GM21619 (cell line): Measurements from ENCODE around the gene AMN1.
"Not testable (repeated sequence)": the region's sequence is repeated elsewhere in the genome, so short reads cannot be mapped to it uniquely, and the experiment has no call there.

ENCODE experiments used
- ATAC-seq: cut with Tn5 transposase; IDR thresholded peaks from one replicate; pipeline ENCODE4 v1.9.1; 2021; ENCODE audit not compliant: unreplicated experiment

AMN1 gene

DNA sequence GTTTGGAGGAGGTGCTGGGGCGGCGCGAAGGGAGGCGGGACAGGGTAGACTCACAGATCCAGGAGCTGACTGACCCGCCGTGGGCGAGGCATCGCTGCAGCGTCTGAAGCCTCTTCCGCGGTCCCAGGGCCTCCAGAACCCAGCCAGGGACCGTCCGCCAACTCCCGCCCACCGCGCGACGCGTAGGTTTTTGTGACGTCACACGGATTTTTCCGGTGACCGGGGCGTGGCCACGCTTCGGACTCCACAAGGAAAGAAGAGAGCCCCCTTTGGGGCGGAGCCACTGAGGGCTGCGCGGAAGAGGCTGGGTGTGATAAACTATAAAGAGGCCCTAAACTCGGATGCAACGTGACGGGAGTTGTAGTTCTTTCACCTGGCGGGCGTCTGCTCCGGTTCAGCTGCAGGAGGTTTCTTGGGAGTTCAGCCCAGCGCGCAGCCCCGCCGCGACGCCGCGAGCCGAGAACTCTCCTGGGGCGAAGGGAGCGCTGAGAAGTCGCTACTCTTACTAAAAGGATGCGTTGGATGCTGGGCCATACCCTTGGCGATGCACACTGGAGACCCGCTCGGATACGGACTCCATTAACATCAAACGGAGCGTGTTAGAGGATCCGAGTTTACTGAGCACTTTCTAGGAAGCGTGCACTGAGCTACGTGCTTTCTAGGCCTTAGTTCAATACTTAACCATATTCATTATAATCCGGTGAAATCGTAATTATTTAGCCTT, at the start of gene AMN1:
Gene AMN1 (minus strand): TSS at position 105 of the 724 bp plus-strand sequence. CDS start 13 bp downstream, at position 92.
- peak; percentile 93 for ATAC-seq

DNA sequence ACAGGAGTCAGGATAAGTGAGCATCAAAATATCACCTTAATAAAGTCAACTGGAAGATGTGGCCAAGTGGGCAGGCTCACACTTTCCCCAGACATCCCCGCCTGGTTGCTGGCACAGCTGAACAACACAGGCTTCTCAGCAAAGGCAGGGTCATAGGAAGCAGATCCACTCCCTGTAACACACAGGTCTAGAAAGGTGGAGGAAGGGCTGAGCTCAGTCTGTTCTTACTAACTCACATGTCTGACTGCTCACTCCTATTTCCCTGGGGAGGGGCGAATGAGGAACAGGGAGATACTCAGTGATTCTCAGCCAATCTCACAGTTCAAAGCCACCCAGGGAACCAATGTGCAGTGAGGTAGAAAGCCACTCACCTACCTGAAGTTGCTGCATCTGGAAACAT, 45.0 kb upstream of the AMN1 start:
- peak; percentile 61 for ATAC-seq

DNA sequence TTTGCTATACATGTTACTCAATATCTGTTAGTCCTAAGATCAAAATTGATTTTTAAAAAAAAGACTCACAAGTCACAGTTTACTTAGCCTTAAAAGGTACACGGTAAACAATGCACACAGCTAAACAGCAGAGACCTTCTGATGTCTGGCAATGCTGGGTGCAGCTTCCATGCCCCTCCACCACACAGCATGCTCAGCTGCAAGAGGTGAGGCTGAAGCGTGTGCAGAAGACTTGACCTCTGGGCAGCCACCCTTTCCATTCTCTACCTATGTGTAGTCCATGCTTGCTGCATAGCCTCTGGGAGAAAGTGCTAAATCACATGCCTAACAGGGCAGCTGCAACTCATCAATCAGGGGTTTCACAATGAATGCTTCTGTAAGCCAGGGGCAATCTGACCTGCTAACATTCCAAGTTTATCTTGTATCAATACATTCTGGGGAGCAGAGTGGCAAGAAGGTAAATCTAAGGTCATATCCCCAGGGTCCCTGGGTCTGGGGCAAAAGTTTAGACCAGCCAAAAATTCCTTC, 44.5 kb upstream of the AMN1 start:
- ATAC-seq: no peak

DNA sequence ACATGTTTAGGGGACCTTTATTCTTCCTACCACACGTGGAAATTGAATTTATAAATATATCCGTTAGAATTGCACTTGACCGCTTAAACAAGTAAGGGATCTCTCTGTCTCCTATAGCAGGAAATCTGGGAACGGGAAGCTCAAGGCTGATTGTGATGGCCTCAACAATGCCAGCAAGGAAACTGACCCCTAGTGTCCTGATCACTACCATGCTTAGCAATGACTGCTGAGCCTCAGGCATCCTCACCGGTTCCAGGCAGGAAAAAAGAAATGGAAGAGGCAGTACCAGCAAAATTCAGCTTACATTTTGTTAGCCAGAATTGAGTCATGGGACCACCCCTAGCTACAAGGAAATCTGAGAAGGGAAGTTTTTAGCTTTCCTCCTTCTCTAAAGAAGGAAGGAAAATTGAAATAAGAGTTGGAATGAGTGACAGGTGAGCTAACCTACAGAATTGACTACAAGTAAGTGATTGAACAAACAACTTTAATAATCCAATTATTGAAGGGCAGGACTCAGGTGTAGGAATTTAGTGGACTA, 43.9 kb upstream of the AMN1 start:
- ATAC-seq: no peak

DNA sequence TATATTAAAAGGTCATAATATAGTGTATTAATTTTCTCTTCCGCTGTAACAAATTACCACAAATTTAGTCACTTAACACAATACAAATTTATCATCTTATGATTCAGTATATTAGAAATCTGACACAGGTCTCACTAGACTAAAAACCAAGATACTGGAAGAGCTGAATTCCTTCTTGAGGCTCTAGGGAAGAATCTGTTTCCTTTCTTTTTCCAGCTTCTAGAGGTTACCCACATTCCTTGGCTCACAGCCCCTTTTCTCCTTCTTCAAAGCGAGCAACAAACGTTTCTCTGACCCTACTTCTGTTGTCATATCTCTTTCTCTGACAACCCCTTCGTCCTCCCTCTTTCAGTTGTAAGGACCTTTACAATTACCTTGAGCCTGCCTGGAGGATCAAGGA, 43.4 kb upstream of the AMN1 start:
- no peak for ATAC-seq

DNA sequence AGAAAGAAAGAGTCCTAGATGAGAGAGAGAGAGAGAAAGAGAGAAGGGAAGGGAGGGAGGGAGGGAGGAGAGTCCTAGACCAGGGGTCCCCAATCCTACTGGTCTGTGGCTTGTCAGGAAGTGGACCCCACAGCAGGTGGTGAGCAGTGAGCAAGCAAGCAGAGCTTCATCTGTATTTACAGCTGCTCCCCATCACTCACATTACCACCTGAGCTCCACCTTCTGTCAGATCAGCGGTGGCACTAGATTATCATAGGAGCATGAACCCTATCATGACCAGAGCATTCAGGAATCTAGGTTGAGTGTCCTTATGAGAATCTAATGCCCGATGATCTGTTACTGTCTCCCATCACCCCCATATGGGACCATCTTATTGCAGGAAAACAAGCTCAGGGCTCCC, 39.2 kb upstream of the AMN1 start:
- ATAC-seq: no peak

DNA sequence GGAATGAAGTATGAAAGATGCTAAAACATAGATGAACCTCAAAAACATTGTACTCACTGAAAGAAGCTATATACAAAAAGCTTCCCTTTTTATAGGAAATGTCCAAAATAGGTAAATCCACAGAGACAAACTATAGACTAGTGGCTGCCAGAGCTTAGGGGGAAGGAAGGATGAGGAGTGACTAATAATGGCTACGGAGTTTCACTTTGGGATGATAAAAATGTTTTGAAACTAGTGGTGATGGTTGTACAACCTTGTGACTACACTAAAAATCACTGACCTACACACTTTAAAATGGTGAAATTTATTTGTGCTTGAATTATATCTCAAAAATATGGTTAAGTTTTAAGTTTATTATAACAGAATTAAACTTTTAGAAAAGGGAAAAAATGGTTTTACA, 37.1 kb upstream of the AMN1 start:
- ATAC-seq: no peak

DNA sequence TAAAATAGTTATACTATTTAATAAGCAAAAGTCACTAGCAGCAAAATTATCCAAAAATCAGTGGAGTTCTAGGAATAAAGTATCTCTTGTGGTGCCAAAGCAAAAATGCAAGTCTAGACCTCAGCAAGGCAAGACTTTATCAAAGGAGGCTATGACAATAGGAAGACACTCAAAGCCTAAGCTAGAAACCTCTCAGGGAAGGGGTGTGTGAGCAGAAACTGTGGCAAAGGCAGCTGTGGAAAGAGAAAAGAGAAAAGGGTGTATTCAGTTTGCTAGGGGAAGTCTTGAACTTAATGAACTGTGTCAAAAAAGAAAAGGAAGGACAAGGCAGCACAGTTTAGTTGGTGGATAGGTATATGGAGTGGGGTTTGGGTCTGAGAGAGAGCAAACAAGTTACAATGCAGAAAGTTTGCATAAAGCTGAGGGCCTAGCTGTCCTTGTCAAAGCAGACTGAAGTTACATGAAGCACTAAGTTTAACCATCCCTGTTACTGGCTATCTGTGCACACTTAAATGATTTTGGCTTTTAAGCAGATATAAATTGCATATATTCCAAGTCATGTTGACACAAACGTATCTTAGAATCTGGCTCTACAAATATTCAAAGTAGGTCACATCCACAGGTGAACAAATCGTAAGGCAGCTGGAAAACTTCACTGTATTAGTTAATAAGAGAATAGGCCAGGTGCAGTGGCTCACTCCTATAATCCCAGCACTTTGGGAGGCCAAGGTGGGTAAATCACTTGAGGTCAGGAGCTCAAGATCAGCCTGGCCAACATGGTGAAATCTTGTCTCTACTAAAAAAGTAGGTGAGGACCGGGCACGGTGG, 31.0 kb upstream of the AMN1 start:
- no peak for ATAC-seq

DNA sequence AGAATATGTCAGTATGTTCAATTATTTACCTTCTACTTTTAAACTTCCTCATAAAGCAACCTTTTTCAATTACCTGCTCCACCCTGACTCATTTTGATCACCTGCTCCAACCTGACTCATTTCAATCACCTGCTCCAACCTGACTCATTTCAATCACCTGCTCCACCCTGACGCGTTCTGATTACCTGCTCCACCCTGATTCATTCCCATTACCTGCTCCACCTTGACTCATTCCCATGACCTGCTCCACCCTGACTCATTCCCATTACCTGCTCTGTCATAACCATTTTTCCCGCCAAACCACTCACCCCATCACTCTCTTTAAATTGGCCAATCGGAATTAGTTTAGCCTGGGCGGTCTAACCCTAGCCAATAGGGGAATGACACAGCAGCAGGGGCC, 29.5 kb upstream of the AMN1 start:
- not testable (repeated sequence) for ATAC-seq

DNA sequence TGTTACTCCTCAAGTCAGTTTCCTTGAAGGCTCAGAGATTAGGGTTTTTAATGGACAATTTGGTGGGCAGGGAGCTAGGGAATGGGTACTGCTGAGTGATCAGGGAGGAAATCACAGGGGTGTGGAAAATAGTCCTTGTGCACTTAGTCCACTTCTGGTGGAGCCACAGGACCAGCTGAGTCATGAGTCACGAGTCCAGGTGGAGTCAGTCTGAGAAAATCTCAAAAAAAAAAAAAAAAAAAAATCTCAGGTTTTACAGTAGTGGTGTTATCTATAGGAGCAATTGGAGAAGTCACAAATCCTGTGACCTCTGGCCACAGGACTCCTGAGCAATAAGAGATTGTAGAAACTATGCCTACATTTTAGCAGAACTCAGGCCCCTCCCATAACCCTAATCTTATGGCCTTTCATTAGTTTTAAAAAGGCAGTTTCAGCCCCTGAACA, 28.2 kb upstream of the AMN1 start:
- no peak for ATAC-seq

DNA sequence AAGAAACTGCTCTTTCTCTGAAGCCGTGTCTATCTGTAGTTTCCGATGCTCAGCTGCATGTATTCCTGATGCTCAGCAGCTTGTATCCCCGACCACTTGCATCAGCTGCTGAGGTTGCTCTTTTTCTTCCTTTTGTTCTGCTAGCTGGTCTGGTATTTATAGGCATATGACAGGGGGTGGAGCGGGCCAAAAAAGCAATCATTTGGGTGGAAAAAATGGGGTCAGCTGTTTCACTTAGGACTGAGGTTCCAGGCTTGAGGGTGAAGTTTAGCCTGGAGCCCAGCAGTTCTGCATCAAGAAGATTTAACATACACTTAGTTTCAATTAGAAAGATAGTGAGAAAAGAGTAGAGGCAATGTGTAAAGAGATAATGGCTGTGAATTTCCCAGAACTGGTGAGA, 23.6 kb upstream of the AMN1 start:
- ATAC-seq: no peak

DNA sequence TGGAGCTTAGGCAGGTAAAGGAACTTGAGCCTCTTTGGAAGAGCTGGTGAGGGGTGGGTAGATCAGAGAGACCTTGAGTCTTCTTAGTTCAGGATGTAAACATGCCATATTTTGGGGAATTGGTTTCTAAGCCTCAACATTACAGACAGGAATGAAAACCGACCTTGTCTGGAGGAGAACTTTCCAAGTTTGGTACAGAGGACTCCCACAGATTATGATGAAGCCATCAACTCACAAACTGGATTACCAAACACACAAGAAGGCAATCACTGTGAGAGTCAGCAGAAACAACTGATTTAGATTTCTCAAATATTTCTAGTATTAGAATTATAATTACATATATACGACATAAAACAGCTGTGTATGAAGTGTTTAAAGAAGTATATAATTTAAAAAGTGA, 22.3 kb upstream of the AMN1 start:
- no peak for ATAC-seq

DNA sequence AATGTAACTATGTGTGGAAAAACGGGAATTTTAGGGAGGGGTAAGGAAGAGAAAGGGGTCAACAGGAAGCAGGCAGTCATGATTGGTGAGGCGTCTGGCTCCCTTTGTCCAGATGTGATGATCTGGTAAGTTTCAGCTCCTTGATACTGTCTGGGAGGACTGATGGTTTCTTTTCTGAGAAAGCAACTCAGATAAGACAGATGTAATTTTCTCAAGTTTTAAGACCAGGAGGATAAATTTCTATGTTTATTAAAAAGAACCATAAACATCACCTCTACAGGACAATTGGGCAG, 21.9 kb upstream of the AMN1 start:
- ATAC-seq: no peak

DNA sequence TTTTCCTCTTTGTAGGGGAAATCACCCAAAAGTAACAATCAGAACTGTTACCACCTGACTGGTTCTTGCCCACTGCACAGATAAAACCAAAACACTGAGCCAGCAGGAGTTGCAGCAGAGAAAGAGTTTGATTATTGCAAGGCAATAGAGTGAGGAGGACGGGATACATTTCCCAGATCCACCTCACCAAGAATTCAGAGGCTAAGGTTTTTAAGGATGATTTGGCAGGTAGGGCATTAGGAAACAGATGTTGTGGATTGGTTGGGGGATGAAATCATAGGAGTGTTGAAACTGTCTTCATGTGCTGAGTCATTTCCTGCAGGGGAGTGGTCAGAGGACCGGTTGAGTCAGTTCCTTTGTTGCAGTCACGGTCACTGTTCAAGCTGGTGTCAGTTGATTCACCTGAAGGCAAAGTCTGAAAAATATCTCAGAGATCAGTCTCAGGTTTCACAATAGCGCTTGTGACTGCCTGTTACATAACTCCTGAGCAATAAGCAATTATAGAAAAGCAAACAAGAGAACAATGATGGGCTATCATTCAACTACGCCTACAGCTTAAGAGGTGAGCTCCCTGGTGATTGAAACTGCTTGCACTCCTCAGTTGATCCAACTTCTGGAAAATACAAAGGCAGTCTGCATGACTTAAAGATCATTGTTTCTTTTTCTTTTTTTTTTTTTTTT, 20.3 kb upstream of the AMN1 start:
- ATAC-seq: peak; percentile 78

DNA sequence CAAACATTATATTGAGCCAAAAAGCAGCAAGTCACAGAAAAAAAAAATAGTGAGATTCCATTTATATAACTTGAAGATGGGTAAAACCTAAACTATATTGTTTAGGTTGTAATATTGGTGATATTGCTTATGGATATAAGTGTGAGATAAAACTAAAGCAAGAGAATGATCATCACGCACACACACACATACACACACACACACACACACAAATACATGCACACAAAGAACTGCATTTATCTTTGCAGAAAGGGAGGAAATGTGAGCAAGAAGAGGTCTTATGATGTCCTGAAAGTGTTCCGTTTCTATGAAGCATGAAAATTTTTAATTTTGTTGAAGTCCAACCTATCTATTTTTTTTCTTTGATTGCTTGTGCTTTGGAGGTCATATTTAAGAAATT, 16.4 kb upstream of the AMN1 start:
- ATAC-seq: no peak

DNA sequence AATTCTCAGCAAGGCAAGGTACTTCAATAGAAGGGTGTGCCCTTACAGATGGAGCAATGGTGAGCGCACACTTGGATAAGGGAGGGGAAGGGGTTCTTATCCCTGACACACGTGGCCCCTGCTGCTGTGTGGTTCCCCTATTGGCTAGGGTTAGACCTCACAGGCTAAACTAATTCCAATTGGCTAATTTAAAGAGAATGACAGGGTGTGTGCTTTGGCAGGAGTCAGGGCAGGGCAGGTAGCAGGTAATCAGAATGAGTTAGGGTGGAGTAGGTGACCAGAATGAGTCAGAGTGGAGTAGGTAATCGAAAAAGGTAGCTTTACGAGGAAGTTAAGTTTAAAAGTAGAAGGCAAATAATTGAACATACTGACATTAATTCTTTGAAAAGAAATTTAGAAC, 15.5 kb upstream of the AMN1 start:
- not testable (repeated sequence) for ATAC-seq

DNA sequence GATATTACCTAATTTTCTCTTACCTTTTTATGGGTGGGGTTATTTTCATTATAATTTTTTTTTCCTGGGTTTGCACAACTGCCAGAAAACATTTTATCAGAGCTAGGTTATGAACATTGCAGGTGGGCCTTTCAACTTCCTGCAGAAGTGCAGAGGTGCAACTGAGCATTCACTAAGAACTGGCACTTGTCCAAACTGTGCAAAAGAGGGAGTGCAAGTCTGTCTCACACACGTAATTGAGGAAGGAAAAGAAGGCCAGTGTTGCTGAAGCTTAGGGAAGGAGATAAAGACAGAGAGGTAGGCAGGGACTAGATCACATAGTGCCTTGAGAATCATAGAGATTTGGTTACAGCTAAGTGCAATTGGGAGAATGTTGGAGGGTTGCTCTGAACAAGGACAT, 14.1 kb upstream of the AMN1 start:
- ATAC-seq: no peak

DNA sequence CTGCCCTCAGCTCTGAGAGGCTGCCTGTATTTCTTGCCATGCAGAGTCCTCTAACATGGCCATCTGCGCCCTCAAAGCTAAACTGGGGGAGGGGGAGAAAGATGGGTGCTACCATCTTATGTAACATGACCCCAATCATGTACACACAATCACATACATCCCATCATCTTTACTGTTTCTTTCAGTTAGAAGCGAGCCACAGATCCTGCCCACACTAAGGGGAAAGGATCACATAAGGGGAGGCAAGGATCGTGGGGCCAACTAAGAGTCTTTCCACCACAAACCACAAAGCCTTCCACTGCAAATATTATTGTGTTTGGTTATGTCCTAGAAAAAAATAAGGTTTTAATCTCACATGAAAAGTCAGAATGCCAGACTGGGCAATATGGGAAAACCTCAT, 11.8 kb upstream of the AMN1 start:
- ATAC-seq: no peak

DNA sequence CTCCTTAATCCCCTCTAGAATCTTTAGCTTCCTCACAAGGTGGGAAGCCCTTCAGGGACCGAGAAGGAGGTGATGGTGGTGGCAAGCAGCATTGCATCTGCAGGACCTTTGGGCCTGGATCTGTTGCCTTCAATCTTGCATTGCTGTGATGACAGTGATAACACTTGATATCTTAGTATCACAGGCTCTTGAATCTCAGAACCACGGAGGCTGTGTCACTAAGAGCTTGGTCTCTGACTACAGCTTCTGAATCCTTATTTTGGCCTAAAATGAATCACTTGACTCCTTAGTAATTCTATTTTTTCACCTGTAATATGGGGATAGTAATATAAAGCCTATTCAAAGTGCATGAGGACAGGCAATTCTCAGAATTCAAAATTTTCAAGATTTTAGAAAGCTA, 8.9 kb upstream of the AMN1 start:
- no peak for ATAC-seq

DNA sequence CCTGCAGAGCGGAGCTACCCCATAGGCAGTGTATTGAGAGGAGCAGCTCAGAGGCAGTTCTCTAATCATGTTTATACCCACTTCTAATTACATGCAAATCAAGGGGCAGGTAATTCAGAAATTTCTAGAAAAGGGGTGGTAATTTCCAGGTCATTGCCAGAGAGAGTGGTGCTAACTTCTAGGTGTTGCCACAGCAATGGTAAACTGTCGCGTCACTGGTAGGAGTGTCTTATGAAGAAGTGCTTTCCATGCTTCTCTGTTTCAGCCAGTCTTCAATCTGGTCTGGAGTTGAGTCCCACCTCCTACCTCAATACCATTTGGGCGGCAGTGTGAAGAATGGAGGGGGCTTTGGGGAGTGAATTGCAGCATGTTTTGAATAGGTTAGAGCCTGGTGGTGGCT, 8.5 kb upstream of the AMN1 start:
- ATAC-seq: no peak

DNA sequence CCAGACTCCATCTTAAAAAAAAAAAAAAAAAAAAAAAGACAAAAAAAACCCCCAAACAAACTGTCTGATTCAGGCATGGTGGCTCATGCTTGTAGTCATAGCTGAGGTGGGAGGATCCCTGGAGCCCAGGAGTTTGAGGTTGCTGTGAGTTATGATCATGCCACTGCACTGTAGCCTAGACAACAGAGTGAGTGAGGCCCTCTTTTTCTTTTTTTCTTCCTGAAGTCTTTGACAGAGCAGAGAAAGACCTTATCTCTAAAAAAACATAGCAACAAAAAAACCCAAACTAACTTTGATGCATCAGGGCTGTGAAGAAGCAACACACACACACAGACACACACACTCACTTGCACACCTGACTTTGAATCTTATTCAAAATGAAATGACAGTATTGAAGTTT, 7.7 kb upstream of the AMN1 start:
- ATAC-seq: no peak
